M059J (cell line): ENCODE results near the gene SOD3. TPM values are rescaled to one million over a fixed set of nuclear protein-coding genes. Genes with fewer than 3 reads are reported as not detected.
A peak's percentile ranks its signal among the peaks of the same experiment; 100 is the strongest.

Experiments
- DNase-seq: peaks from one replicate; pipeline ENCODE4 v3.0.0-alpha.2; 2012; ENCODE audit warnings: low read depth
- total RNA-seq: library from RNA; depleted of rRNA; stranded (reverse); fragments of >200 nt; shearing (Covaris generic); gene quantifications from 2 replicates; pipeline ENCODE4 v1.2.3, GENCODE V29; 2014

Gene SOD3
- total RNA-seq, 1 experiment from 2014 or later, result 22.7 TPM

DNA sequence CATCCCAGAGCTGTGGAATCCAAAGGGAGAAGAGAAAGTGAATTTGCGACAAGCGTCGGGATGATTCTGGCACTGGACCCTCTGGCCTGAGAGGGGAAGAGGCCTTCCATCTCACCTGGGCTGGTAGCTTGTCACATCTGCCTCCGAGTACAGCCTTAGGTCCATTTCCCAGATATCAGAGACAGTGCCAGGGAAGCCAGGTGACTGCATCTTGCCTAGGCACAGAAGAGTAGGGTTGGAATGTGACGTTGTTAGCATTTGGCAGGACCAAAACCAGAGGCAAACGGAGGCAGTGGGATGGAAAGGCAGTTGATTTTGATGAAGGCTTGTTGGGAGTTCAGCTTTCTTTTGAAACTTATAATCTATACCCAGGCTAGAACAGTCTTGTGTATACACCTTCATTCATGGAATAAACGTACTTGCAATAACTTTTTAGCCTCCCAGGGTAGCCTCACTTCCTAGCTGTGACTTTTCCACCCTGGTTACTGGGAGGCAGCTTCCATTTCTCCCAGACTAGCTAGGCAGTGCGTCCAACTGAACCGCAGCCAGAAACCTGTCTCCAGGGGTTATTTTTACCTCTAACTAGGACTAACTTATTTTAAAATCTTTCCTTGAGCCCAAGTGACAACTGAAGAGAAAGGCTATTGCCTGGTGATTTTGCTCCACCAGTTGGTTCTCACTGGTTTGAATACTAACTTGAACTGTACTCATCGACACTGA, 5.9 kb downstream of the SOD3 start:
- no peak for DNase-seq

DNA sequence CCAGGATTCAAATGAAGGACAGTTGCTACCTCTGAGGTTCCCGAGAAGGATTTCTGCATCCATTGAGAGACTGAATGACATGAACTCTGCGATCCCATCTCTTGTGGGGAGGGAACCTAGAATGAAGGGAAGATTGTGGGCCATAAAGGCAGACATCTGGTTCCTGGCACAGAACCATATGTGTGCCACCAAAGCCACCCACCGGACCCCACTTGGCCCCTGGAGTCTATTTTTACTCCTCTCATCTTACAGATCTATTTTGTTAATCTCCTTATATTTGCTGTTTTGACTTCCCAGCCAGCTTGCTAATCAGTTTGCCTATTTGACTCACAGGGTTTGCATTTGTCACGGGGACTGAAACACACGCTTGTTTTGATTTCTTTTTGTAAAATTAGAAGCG, 7.3 kb downstream of the SOD3 start:
- DNase-seq, result no peak

DNA sequence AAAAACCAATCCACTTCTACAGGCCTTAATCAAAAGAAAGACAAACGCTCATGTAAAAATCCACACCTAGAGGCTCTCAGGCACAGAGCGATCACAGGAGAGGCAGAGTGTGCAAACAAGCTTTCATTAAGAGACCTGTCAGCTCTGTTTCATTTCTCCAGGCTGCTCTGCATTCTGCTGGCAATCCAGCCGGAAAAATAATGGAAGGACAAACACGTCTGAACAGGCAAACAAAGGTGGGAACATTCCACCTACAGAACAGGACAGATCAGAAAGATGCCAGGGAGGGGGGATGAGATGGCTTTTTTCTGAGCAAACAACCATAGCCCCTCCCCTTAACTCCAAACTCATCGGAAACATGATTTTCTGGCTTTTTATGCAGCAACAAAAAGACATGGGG, 9.7 kb downstream of the SOD3 start:
- no peak for DNase-seq

DNA sequence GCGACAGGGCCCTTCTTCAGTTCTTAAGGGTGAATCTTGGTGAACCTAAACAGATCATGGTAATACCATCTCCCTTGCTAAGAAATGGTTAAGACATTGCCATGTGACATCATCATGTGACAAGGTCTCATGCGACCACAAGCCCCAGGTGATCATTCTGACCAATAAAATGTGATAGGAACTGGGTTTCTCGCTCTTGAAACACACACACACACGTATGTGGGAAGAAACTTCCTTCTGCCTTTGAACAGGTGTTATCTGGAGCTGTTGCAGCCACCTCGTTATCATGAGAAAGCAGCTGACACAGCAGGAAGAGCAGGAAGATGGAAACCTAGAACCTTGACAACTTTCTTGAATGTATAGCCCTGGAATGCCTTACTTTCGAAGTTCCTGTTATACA, 10.2 kb downstream of the SOD3 start:
- DNase-seq, result no peak

DNA sequence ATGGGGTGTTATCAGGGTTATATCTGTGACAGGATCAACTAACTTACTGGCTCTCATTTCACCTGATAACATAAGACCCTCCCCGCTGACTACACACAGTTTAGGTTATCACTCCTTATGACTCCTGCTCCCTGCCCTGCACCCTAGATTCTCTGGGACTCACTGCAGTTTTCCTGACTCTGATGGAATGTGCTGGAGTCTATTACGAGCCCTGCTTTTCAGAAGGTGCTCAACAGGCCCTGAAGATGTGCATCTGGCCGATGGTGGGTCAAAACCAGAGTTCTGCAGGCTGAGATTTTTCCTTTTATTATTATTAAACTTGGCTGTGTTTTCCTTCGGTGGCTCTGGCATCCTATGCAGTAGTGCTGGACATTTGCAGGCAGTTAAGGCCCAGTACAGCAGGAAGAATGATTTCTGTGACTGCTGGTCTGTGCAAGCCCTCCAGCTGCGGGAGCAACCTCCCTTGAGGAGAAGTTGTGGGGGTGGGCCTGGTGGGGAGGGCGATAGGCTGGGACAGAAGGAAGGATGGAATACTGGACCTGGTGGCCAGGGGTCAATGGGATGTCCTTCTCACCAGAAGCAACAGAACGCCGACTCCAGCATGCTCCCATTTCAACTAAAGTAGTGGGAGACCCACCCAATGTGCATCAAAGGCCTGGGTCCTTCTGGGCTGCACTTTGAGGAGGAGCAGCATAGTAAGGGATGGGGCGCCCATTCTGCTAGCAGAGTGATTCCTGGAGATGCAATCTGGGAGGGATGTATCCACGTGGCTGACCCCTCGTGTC, 11.0 kb downstream of the SOD3 start:
- DNase-seq, result no peak

DNA sequence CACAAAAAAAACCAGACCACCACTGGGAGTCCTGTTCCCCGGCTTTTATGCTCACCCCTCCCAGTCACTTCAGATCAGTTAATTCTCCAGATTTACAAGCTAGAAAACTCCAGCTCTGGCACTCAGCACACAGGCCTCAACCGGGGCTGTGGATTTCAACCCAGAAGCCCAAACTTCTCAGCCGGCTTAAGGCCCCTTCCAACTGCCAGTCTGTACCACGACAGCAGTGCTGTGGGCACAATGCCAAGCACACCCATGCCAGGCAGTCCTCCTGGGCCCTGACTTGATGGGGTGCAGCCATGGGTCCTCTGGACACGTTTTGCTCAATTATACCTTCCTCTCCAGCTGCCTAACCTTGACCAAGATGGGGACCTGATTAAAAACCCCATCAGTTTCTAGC, 12.2 kb downstream of the SOD3 start:
- no peak for DNase-seq

DNA sequence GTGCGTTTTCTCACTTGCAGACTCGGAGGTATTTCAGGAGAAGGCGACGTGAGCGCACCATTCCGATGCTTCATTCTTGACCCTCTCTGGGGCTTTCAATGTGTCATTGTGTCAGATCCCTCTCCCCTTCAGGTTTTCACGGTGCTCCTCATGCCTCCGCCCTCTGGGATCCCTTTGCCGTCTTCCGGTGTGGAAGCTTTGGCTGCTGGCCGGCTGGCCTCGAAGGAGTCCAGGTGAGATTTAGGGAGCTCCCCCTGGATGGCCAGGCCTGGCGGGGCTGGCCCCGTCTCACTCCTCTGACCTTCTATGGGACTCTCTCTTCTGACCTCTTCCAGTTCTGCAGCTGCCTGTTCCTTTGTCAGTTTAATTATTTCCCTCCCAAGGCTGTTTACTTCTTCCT, 12.9 kb downstream of the SOD3 start:
- DNase-seq, result no peak

DNA sequence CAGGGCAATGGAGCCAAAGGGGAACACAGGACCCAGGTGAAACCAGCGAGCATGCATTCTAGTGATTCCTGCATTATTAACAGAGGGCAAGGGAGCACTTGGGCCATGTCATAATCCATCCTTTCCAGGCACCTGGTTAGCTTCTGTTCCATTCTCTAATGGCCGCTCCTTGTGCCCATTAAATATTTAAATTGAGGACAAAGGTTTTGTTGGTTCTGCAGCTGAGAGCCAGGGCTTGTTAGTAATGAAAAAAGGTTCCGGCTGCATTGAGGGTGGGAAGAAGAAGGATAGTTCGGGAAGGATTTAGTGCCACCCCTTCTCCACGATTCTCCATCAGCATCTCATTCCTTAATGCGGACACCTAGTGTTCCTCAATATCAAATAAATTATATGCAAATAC, 13.6 kb downstream of the SOD3 start:
- DNase-seq, result no peak

DNA sequence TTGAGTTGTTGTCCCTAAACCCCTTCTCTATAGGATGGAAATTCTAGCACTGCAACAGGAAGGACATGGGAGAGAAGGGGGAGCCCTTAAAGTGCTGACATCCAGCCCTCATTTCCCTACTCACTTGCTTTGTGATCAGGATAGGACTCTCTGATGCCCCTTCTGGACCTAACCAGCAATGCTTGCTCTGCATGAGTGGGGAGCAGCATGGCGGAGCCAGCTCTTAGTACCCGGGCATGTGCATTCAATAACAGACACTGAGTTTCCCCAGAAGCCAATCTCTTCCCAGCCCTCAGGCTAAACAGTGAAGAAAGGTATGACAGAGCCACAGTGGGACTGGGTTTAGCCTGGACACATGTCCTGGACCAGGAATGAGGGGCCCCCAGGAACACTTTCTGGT, 14.0 kb downstream of the SOD3 start:
- DNase-seq, result no peak

DNA sequence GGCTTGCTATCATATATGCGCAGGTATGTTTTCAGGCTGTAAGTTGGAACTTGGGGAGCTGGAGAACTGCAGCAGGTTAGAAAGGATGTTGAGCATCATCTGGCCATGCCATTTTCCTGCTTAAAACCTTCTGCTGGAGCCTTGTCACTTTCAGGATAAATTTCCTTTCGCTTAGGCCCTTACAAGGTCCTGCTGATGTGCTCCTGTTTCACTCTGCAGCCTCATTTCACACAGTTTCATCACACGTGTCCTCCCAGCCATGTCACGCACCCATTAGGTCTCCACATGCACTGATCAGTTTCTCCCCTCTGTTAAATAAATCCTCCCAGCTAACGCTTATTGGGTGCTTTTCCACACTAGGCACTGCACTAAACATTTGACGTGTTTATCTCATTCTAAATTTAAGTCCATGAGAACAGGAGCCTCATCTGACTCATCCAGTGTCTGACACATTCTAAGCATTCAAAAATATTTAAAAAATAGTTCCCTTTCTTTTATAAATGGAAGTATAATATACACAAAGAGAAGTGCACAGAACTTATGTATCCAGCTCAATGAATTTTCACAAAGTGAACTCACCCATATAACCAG, 14.5 kb downstream of the SOD3 start:
- no peak for DNase-seq

DNA sequence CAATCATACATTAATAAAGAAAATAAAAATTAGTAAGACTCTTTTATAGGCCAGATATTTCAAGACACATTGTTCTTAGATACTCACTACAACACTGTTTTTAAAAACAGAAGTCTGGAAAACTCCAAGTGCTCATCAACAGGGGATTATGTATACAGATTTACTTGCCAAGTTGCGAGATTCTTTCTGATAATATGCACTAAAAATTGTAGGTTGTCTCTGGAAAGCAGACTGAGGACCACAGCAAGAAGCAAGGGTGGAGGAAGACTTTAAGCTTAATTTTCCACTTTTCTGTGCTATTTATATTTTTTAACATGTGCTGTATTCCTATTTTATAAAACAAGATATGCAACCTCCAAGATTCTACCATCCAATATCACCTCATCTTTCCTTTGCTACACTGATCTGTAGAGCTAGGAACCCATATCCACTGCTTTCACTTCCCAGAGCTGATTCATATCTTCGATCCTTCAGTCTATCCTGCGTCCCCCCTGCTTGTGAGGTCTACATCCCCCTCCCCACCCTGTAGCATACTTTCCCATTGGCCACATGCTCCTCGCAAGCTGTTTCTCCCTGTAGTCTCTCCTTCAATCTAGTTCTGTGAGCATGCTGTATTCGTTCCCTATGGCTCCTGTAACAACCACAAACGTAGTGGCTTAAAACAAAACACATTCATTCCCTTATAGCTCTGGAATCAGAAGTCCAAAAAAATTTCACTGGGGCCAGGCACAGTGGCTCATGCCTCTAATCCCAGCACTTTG, 15.7 kb downstream of the SOD3 start:
- DNase-seq, result no peak

DNA sequence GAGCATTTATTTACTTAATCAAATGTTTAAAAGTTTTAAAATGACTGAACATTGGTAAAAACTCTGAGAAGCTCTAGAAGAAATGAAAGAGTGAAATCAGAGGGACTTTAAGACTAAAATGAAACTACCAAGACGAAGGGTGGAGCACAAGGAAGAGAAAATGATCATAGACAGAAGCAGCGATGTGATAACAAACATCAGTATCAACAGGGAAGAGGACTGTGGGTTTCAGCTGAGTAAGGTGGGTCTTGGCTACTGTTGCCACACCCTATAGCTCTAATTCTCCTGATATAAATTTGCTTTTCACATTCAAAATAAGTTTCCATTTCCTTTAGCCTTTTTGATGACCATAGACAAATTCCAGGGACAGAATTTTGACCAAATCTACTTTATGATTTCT, 18.4 kb downstream of the SOD3 start:
- DNase-seq, result no peak

DNA sequence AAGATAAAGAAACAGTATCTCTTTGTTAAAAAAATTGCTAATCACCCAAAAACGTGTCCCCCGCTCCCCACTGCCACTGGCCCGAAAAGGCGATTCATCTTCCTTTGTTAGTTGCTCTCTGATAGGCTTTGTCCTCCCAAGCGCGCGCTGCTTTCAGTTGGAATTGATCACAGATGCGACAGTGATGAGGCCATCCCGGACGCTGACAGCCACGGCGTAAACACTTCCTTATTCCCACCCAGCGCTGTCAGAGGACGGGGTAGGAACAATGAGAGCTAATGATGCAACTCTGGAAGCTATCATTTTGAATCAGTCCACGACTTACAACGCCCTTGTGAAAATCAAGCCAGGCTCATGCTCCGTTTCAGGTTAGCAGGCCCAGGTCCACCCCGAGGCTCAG, 21.4 kb downstream of the SOD3 start:
- DNase-seq, result no peak

DNA sequence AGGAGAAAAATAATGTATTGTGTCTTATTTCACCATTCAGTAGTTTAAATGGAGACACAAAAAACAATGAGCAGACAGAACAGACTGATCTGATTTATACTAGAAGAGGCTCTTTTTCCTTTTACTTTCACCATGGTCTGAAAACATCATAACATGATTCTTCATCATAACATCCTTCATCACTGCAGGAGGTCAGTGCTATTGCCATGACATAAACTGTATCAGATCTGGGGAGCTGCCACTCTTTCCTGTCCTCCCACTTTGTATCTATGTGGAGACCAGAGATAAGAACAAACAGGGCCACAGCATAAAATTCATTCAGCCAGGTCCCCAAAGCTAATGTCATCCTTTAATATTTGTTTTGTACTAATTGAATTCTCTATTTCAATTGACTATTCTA, 25.2 kb downstream of the SOD3 start:
- no peak for DNase-seq

DNA sequence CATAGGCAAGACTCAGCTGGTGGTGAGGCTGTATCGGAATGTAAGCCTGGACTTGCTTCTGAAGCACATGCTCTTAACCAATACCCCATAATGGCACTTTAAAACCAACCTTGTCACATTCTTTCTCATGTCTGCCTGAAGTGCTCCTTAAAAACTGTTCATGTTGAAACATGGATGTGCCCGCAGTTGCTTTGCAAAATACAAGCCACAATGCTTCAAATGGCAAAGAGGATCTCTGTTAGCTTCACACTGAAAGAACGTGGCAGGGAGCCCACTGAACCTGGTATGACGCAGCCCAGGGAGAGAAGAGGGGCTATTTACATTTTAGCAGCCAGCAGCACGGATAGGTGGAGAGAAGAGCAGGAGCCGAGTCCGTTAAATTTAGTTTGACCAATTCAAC, 29.3 kb downstream of the SOD3 start:
- DNase-seq, result no peak

DNA sequence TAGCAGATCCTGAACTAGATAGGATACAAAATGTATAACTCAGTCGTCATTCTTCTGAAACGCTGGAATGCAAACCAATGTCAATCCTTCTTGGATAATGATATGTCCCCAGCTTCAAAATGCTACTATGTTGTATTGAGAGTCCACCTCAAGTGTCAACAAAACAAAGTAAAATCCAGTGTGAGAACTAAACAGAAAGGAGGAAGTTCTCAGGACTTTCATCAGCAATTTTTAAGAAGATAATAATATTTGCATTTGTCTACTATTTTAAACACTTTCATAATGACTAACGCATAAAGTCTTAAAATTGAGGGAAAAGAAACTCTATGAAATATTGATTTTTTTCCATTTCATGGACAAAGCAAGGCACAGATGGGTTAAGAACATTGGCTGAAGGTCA, 36.3 kb downstream of the SOD3 start:
- DNase-seq, result no peak

DNA sequence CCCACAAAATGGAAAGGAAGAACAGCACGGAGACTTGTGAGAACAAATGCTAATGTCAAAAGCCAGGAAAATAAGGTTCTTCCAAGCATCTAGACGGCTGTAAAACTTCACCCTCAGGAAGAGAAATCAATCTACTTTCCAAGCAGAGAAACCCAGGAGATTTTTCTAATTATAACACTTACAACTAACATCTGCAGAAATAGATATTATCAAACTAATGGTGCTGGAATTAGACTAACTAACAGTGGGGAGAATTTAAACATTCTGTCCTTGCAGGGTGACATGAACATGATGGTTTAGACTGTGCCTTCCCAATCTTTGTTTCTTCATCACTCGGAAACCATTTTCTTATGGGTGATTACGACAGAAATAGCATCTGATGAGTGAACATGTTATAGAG, 40.3 kb downstream of the SOD3 start:
- DNase-seq, result no peak

DNA sequence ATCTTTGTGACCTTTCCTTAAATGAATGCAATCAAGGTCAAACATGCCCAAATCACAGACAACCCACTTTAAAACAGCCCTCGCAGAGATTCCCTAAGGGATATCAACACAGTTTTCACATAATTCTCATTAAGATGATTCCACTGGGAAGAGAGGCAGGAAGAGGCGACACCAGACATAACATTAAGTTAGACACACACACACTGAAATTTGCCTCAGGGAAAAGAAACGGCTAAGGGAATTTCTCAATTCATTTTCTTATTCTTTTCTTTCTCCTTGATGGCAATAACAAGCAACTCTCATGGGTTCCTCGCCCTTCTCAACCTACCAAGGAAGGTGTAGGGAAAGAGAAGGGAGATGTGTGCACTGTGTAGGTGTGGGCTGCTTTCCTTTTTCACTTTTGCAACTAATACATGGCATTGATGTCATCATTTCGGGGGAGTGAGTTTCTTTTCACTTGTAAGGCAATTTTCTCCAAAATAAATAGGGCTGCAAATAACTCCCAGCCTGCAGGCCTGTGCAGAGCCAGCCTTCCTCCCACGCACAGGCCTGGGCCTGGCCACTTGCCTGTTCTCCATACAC, 41.4 kb downstream of the SOD3 start:
- no peak for DNase-seq

DNA sequence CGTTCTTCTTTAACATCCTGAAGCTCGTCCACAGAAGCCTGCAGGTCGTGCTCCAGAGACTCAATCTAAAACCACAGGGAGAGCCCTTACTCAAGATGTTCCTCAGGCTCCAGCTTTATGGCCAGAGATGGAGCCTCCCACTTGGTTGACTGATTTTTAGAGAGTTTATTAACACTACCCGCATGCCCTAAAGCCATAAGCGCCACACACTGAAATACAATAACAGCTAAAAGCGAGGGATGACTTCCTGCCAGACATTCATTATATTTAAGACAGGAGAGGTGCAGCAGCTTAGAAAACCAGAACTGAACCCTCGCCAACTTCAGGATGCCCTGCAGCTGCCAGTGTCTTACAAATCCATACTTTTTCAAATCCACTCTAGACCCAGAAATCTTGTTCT, 42.0 kb downstream of the SOD3 start:
- DNase-seq, result peak; percentile 26

DNA sequence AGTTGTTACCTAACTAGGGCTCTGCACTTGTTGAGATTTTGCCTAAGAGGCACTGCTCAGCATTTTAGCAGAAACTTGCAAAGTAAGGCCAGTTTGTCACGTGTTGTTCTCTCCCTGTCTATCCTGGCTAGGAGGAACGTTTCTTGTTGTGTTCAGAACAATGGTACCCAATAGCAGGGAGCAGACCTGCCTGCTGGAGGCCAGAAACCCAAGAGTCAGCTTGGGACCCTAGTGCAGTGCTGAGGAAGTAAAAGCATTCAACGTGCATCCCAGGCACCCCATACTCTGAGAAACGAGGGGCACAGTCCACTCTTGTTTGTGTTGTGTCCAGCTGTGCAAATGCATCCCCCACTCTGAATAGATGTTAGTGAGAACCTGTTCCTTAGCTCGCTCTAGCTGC, 42.4 kb downstream of the SOD3 start:
- DNase-seq, result no peak

DNA sequence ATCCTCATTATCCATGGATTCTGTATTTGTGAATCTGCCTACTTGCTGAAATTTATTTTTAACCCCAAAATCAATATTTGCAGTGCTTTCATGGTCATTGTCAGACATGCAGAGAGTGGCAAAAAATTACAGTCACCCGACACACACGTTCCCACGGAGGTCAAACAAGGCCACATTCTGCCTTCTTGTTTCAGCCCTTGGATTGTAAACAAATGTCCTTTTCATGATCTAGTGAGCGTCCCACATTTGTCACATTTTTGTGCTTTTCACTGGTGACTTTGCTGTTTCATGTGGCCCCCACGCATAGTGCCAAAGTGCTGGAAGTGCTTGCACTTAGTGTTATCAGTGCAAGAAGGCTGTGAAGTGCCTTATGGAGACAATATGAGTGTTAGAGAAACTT, 45.0 kb downstream of the SOD3 start:
- no peak for DNase-seq
